Endothelial cell of umbilical vein (primary cell): ENCODE data around the gene PRKACG. TPM values are rescaled to one million over a fixed set of nuclear protein-coding genes. Genes with fewer than 3 reads are reported as not detected.

Source experiments
- BruUV-seq: library from RNA; stranded (reverse); fragments of 400-500 nt; replicated peaks from 2 replicates; lab custom pipeline; 2021; lab: Mats Ljungman, UMichigan
- CTCF ChIA-PET: fragments of 300-600, 350-600 bp; sonication (Branson Sonifier 250); formaldehyde crosslinking; loops from one replicate; lab custom pipeline; 2021; ENCODE audit warnings: antibody characterized with exemption, inconsistent platforms; lab: Charles Lee
- POLR2A ChIA-PET: fragments of 300-600, 350-600 bp; sonication (Branson Sonifier 250); formaldehyde crosslinking; loops from one replicate; lab custom pipeline; 2021; ENCODE audit warnings: antibody characterized with exemption, inconsistent platforms; lab: Charles Lee
- DNase-seq: peaks from one replicate; pipeline ENCODE4 v3.0.0-alpha.2; 2011; ENCODE audit warnings: low read depth, low spot score
- FAIRE-seq: peaks from 2 replicates; lab custom pipeline; 2011; peaks lifted over from hg19 to GRCh38; lab: Jason Lieb, UNC
- H2AFZ ChIP-seq: 2 replicates; pipeline ENCODE4 v1.6.0; 2012; ENCODE audit warnings: low read depth, low read length, control low read depth, inconsistent platforms
- H3K27ac ChIP-seq: 2 replicates; pipeline ENCODE4 v1.5.1; 2011; ENCODE audit warnings: low read depth, mild to moderate bottlenecking, control low read depth, low read length, moderate library complexity; ENCODE audit not compliant: insufficient read depth
- H3K27me3 ChIP-seq, 2 experiments: 2 replicates each; pipeline versions ENCODE4 v1.6.0 to v1.6.1; 2011; ENCODE audit warnings: low read length in 2 of 2, mixed read lengths in 1 of 2; ENCODE audit not compliant: control insufficient read depth in 2 of 2, insufficient read depth in 2 of 2
- H3K36me3 ChIP-seq, 2 experiments: 2 replicates in 1 of 2; 3 replicates in 1 of 2; pipeline ENCODE4 v1.5.1; 2011; ENCODE audit warnings: low read length in 2 of 2, mild to moderate bottlenecking in 1 of 2, moderate library complexity in 1 of 2; ENCODE audit not compliant: control insufficient read depth in 2 of 2, insufficient read depth in 2 of 2; ENCODE audit errors: extremely low read depth in 1 of 2
- H3K4me1 ChIP-seq: 3 replicates; pipeline ENCODE4 v1.5.1; 2011; ENCODE audit warnings: mild to moderate bottlenecking, low read length; ENCODE audit not compliant: control insufficient read depth, insufficient read depth; ENCODE audit errors: extremely low read depth
- H3K4me2 ChIP-seq: 2 replicates; pipeline ENCODE4 v1.6.1; 2011; ENCODE audit warnings: low read length, control low read depth, mixed read lengths; ENCODE audit not compliant: insufficient read depth
- H3K4me3 ChIP-seq, 3 experiments: fragments of 200-600 bp in 1 of 3; sonication (generic), shearing (Covaris generic) in 1 of 3; replicated peaks in 1 of 3; 2 replicates each; pipeline ENCODE4 v1.5.1; 2011 to 2016; ENCODE audit warnings: control low read depth in 3 of 3, low read length in 3 of 3, mild to moderate bottlenecking in 2 of 3, inconsistent platforms in 1 of 3, low read depth in 1 of 3, moderate library complexity in 1 of 3; ENCODE audit not compliant: insufficient read depth in 1 of 3
- H3K79me2 ChIP-seq: 2 replicates; pipeline ENCODE4 v1.6.0; 2012; ENCODE audit warnings: low read length, inconsistent platforms; ENCODE audit not compliant: control insufficient read depth, insufficient read depth
- H3K9ac ChIP-seq: replicated peaks from 2 replicates; pipeline ENCODE3; 2011; ENCODE audit warnings: low read length, control low read depth; ENCODE audit not compliant: insufficient read depth; ENCODE audit errors: extremely low read depth
- H3K9me1 ChIP-seq: replicated peaks from 3 replicates; pipeline ENCODE4 v1.6.0; 2011; ENCODE audit warnings: mild to moderate bottlenecking, low read length; ENCODE audit not compliant: control insufficient read depth, insufficient read depth; ENCODE audit errors: extremely low read depth
- H3K9me3 ChIP-seq: replicated peaks from 2 replicates; pipeline ENCODE4 v1.5.1; 2012; ENCODE audit warnings: low read length, inconsistent platforms; ENCODE audit not compliant: control insufficient read depth, insufficient read depth
- H4K20me1 ChIP-seq: replicated peaks from 2 replicates; pipeline ENCODE3; 2011; ENCODE audit warnings: mild to moderate bottlenecking, low read length; ENCODE audit not compliant: control insufficient read depth, insufficient read depth; ENCODE audit errors: extremely low read depth
- CTCF ChIP-seq, 2 donors: IDR thresholded peaks; 1 replicate in 1 of 2; 2 replicates in 1 of 2; pipeline ENCODE4 v1.5.1; 2011; ENCODE audit warnings: low read length in 2 of 2, mild to moderate bottlenecking in 2 of 2, moderate library complexity in 2 of 2, control low read depth in 1 of 2, inconsistent platforms in 1 of 2, low read depth in 1 of 2; ENCODE audit not compliant: insufficient read depth in 1 of 2; ENCODE audit errors: extremely low read depth in 1 of 2
- EZH2 ChIP-seq: IDR thresholded peaks from 2 replicates; pipeline ENCODE4 v1.6.1; 2012; ENCODE audit warnings: borderline replicate concordance, low read depth, mild to moderate bottlenecking, moderate library complexity, low read length, inconsistent platforms; ENCODE audit not compliant: severe bottlenecking
- FOS ChIP-seq: IDR thresholded peaks from 2 replicates; pipeline ENCODE4 v1.6.1; 2011; ENCODE audit warnings: mild to moderate bottlenecking, low read length, moderate library complexity, borderline replicate concordance; ENCODE audit not compliant: insufficient read depth
- GATA2 ChIP-seq: IDR thresholded peaks from 2 replicates; pipeline ENCODE4 v1.7.0; 2011; ENCODE audit warnings: low read depth, mild to moderate bottlenecking, moderate library complexity, mixed read lengths, low read length; ENCODE audit not compliant: insufficient read length, insufficient read depth
- JUN ChIP-seq: IDR thresholded peaks from 2 replicates; pipeline ENCODE4 v1.6.1; 2011; ENCODE audit warnings: borderline replicate concordance, low read depth; ENCODE audit not compliant: insufficient read length, insufficient read depth
- MAX ChIP-seq: IDR thresholded peaks from 2 replicates; pipeline ENCODE4 v1.6.1; 2011; ENCODE audit not compliant: insufficient read depth, insufficient read length
- MYC ChIP-seq: IDR thresholded peaks from one replicate; pipeline ENCODE4 v1.6.1; 2011; ENCODE audit warnings: mild to moderate bottlenecking, low read depth, low read length
- POLR2A ChIP-seq: IDR thresholded peaks from 2 replicates; pipeline ENCODE4 v1.6.1; 2012; ENCODE audit warnings: low read depth, mild to moderate bottlenecking, control low read depth, low read length
- POLR2AphosphoS5 ChIP-seq: IDR thresholded peaks from 2 replicates; pipeline ENCODE4 v1.6.1; 2012; ENCODE audit warnings: low read depth, mild to moderate bottlenecking, control low read depth, low read length, moderate library complexity; ENCODE audit not compliant: insufficient read depth
- dilution Hi-C: fragments of 300-500 bp; cut with MboI; formaldehyde crosslinking; loops from one replicate; pipeline ENCODE4 v1.15.0; 2019; ENCODE audit warnings: low sequenced_read_pairs; ENCODE audit not compliant: extremely low pct_ligation_motif_present
- intact Hi-C: fragments of 100-400 bp; cut with micrococcal nuclease; formaldehyde crosslinking; loops from one replicate; pipeline ENCODE4 v1.10.0; 2022
- polyA plus RNA-seq, 4 experiments: library from polyadenylated mRNA; depleted of rRNA in 3 of 4; stranded (reverse) in 3 of 4; unstranded in 1 of 4; fragments of >200 nt; gene quantifications; 2 replicates each; pipeline versions ENCODE4 v1.2.1 to v1.2.3, GENCODE V29; 2011 to 2012; ENCODE audit warnings: missing spikeins in 1 of 4
- total RNA-seq: library from RNA; stranded (reverse); gene quantifications from 2 replicates; pipeline ENCODE4 v1.2.3, GENCODE V29; 2021

The PRKACG gene
- total and polyA plus RNA-seq, 2 donors (not counting 3 experiments of a cell fraction or from before 2014, with no cell fraction given): not detected

GRCh38 chr9:68996462-68996861, 17.5 kb downstream of the PRKACG start:
- Histone ChIP-seq H3K4me3 (no peak overlapping the region), H3K4me1 (no peaks in the 10 kb centered on the region), H2AFZ (no peak overlapping the region), H3K4me2 (no peak overlapping the region), H3K27ac (no peak overlapping the region), H3K79me2 (no peaks in the 10 kb centered on the region), H3K9ac (no peak overlapping the region), H4K20me1 (no peaks in the 10 kb centered on the region), H3K27me3 (peaks cover 2 to 4% of the 10 kb centered on the region in 2 experiments), H3K9me3 (no peaks in the 10 kb centered on the region), H3K36me3 (no peaks in the 10 kb centered on the region), H3K9me1 (no peaks in the 10 kb centered on the region)
- intact Hi-C loops: no loop called here
- TF ChIP-seq MYC (no peak), POLR2AphosphoS5 (no peak), MAX (no peak), EZH2 (no peak), FOS (no peak), CTCF (IDR thresholded peaks at IDR 0.05; ENCODE audit: extremely low read depth in 1 of 2, insufficient read depth in 1 of 2, low read depth in 1 of 2, low read length in 2 of 2) (no peak), JUN (no peak), POLR2A (no peak), GATA2 (no peak)
- no peak for DNase-seq
- no TSS peak for BruUV-seq
- FAIRE-seq: no peak
- dilution Hi-C loops: no loop called here
- POLR2A ChIA-PET: no interaction called here
- CTCF ChIA-PET: interaction anchor here (5.6 kb wide), 1 partner anchor 413 kb away, joined by 47 read pairs; no protein-coding TSS in a partner anchor
